A673 (cell line): ENCODE data around the gene GBE1.

Experiments used
- CTCF ChIP-seq: fragments of 300-800, 200-600 bp; sonication (generic); conservative IDR thresholded peaks from 2 replicates; pipeline ENCODE4 v1.5.1; 2017; ENCODE audit warnings: low read depth, mild to moderate bottlenecking, antibody characterized with exemption, low read length, moderate library complexity, mixed read lengths
- EZH2 ChIP-seq: fragments of 200-600 bp; sonication (generic); IDR thresholded peaks from 2 replicates; pipeline ENCODE4 v1.6.1; 2017; ENCODE audit warnings: borderline replicate concordance, low read depth, mild to moderate bottlenecking, mixed read lengths, antibody characterized with exemption, low read length; ENCODE audit not compliant: poor library complexity, severe bottlenecking

- TF ChIP-seq CTCF (no peak), EZH2 (no peak)
These were observed 47.5 kb upstream of the GBE1 start for GRCh38 chr3:81808900-81809299.
